ENCODE data around the gene RSPO3. TPM values are rescaled to one million over a fixed set of nuclear protein-coding genes. Genes with fewer than 3 reads are reported as not detected.

Gene RSPO3
- total RNA-seq, 1 experiment from 2014 or later = not detected

- Mint-ChIP-seq H3K4me1 (ENCODE audit: low read depth, unreplicated experiment) (no peaks in the 10 kb centered on the region), H3K9me3 (ENCODE audit: low read depth, unreplicated experiment) (no peaks in the 10 kb centered on the region), H3K27me3 (ENCODE audit: unreplicated experiment) (no peaks in the 10 kb centered on the region), H3K36me3 (ENCODE audit: insufficient read depth, unreplicated experiment) (no peaks in the 10 kb centered on the region), H3K4me3 (ENCODE audit: low read depth, unreplicated experiment) (no peak overlapping the region), H3K27ac (ENCODE audit: unreplicated experiment) (no peak overlapping the region)
- no peak for DNase-seq
- intact Hi-C loops (cut with micrococcal nuclease; ENCODE audit: unreplicated experiment) = no loop called here
- BruUV-seq (replicated peaks) = no TSS peak
- CTCF ChIA-PET = no interaction called here
- no peak for TF ChIP-seq CTCF (IDR thresholded peaks at IDR 0.05; ENCODE audit: unreplicated experiment)
Observed at GRCh38 chr6:127191716-127192115, 73.2 kb downstream of the RSPO3 start.

GRCh38 chr6:127192911-127193541 lies 74.6 kb downstream of the RSPO3 start:
- BruUV-seq (replicated peaks) = no TSS peak
- Mint-ChIP-seq H3K36me3 (ENCODE audit: insufficient read depth, unreplicated experiment) (no peaks in the 10 kb centered on the region), H3K4me1 (ENCODE audit: low read depth, unreplicated experiment) (no peaks in the 10 kb centered on the region), H3K4me3 (ENCODE audit: low read depth, unreplicated experiment) (no peak overlapping the region), H3K27ac (ENCODE audit: unreplicated experiment) (no peak overlapping the region), H3K27me3 (ENCODE audit: unreplicated experiment) (no peaks in the 10 kb centered on the region), H3K9me3 (ENCODE audit: low read depth, unreplicated experiment) (no peaks in the 10 kb centered on the region)
- intact Hi-C loops (cut with micrococcal nuclease; ENCODE audit: unreplicated experiment) = no loop called here
- CTCF ChIA-PET = no interaction called here
- no peak for DNase-seq
- no peak for TF ChIP-seq CTCF (IDR thresholded peaks at IDR 0.05; ENCODE audit: unreplicated experiment)

- Mint-ChIP-seq H3K4me1 (ENCODE audit: low read depth, unreplicated experiment) (no peaks in the 10 kb centered on the region), H3K4me3 (ENCODE audit: low read depth, unreplicated experiment) (no peak overlapping the region), H3K36me3 (ENCODE audit: insufficient read depth, unreplicated experiment) (no peaks in the 10 kb centered on the region), H3K27me3 (ENCODE audit: unreplicated experiment) (no peaks in the 10 kb centered on the region), H3K27ac (ENCODE audit: unreplicated experiment) (no peak overlapping the region), H3K9me3 (ENCODE audit: low read depth, unreplicated experiment) (no peaks in the 10 kb centered on the region)
- no TSS peak for BruUV-seq (replicated peaks)
- no peak for DNase-seq
- intact Hi-C loops (cut with micrococcal nuclease; ENCODE audit: unreplicated experiment) = no loop called here
- TF ChIP-seq CTCF (IDR thresholded peaks at IDR 0.05; ENCODE audit: unreplicated experiment) = no peak
- CTCF ChIA-PET = interaction anchor here (0.6 kb wide), 1 partner anchor 14 kb away, joined by 3 read pairs; no protein-coding TSS in a partner anchor
Observed at GRCh38 chr6:127195833-127196232, 77.4 kb downstream of the RSPO3 start.

- no peaks in the 10 kb centered on the region for H3K27me3 Mint-ChIP-seq (ENCODE audit: unreplicated experiment)
- CTCF ChIA-PET = no interaction called here
- no peak for TF ChIP-seq CTCF (IDR thresholded peaks at IDR 0.05; ENCODE audit: unreplicated experiment)
- H3K9me3 Mint-ChIP-seq (ENCODE audit: low read depth, unreplicated experiment) = no peaks in the 10 kb centered on the region
- BruUV-seq (replicated peaks) = no TSS peak
- intact Hi-C loops (cut with micrococcal nuclease; ENCODE audit: unreplicated experiment) = no loop called here
- H3K4me3 Mint-ChIP-seq (ENCODE audit: low read depth, unreplicated experiment) = no peak overlapping the region
- H3K36me3 Mint-ChIP-seq (ENCODE audit: insufficient read depth, unreplicated experiment) = no peaks in the 10 kb centered on the region
- H3K27ac Mint-ChIP-seq (ENCODE audit: unreplicated experiment) = no peak overlapping the region
- H3K4me1 Mint-ChIP-seq (ENCODE audit: low read depth, unreplicated experiment) = no peaks in the 10 kb centered on the region
- DNase-seq = no peak
Observed at GRCh38 chr6:127198549-127198948, 80.1 kb downstream of the RSPO3 start.

Measured in Calu3 (cell line).